GM23338 (cell line): ENCODE measurements around the gene SIGLEC6. TPM values are rescaled to one million over a fixed set of nuclear protein-coding genes. Genes with fewer than 3 reads are reported as not detected.

Source experiments
- ATAC-seq: fragments of 200-7000 bp; cut with Tn5 transposase; 3 replicates; pipeline ENCODE4 v1.9.1; 2020
- DNase-seq: peaks from one replicate; pipeline ENCODE4 v3.0.0-alpha.2; 2015; ENCODE audit warnings: low spot score
- H2AFZ ChIP-seq: fragments of 200-600 bp; sonication (generic); 2 replicates; pipeline ENCODE4 v1.8.0; 2016; ENCODE audit warnings: antibody characterized with exemption, mild to moderate bottlenecking, moderate library complexity
- H3F3A ChIP-seq: fragments of 200-600 bp; sonication (generic); replicated peaks from 2 replicates; pipeline ENCODE4 v1.8.0; 2017; ENCODE audit warnings: antibody characterized with exemption, mixed run types, low read depth
- H3K27ac ChIP-seq: fragments of 200-600 bp; sonication (generic); 2 replicates; pipeline ENCODE4 v1.6.1; 2016; ENCODE audit warnings: low read depth
- H3K27me3 ChIP-seq: fragments of 200-600 bp; sonication (generic); 2 replicates; pipeline ENCODE4 v1.8.0; 2016; ENCODE audit warnings: mild to moderate bottlenecking, mixed run types, moderate library complexity; ENCODE audit not compliant: insufficient read depth
- H3K36me3 ChIP-seq: fragments of 200-600 bp; sonication (generic); 2 replicates; pipeline ENCODE4 v1.8.0; 2016; ENCODE audit warnings: mild to moderate bottlenecking; ENCODE audit not compliant: insufficient read depth
- H3K4me1 ChIP-seq: fragments of 200-600 bp; sonication (generic); 2 replicates; pipeline ENCODE4 v1.8.0; 2016; ENCODE audit warnings: mild to moderate bottlenecking, moderate library complexity; ENCODE audit not compliant: insufficient read depth
- H3K4me2 ChIP-seq: fragments of 200-600 bp; sonication (generic); 2 replicates; pipeline ENCODE4 v1.7.1; 2017; ENCODE audit warnings: mixed run types
- H3K4me3 ChIP-seq: fragments of 200-600 bp; sonication (generic); 2 replicates; pipeline ENCODE4 v1.6.1; 2016; ENCODE audit warnings: mixed run types
- H3K79me2 ChIP-seq: fragments of 200-600 bp; sonication (generic); replicated peaks from 2 replicates; pipeline ENCODE4 v1.8.0; 2017; ENCODE audit warnings: mild to moderate bottlenecking; ENCODE audit not compliant: insufficient read depth
- H3K9me2 ChIP-seq: fragments of 200-600 bp; sonication (generic); 2 replicates; pipeline ENCODE4 v1.8.0; 2017; ENCODE audit not compliant: insufficient read depth
- H4K20me1 ChIP-seq: fragments of 200-600 bp; sonication (generic); replicated peaks from 2 replicates; pipeline ENCODE4 v1.8.0; 2017; ENCODE audit warnings: mild to moderate bottlenecking; ENCODE audit not compliant: insufficient read depth
- H3K27ac Mint-ChIP-seq: 2 replicates; pipeline ENCODE4 v1.8.0; 2020; ENCODE audit warnings: inconsistent platforms, mild to moderate bottlenecking, moderate library complexity, mixed read lengths
- H3K27me3 Mint-ChIP-seq: 3 replicates; pipeline ENCODE4 v1.8.0; 2022; ENCODE audit warnings: low read depth, mild to moderate bottlenecking, moderate library complexity, mixed read lengths, inconsistent platforms; ENCODE audit not compliant: insufficient read depth, poor library complexity
- H3K36me3 Mint-ChIP-seq: 3 replicates; pipeline ENCODE4 v1.8.0; 2021; ENCODE audit warnings: low read depth, mild to moderate bottlenecking, inconsistent platforms, moderate library complexity, mixed read lengths
- H3K4me1 Mint-ChIP-seq: 3 replicates; pipeline ENCODE4 v1.8.0; 2020; ENCODE audit warnings: mild to moderate bottlenecking, inconsistent platforms, mixed read lengths
- H3K4me3 Mint-ChIP-seq: 3 replicates; pipeline ENCODE4 v1.8.0; 2021; ENCODE audit warnings: moderate library complexity, mild to moderate bottlenecking, inconsistent platforms, mixed read lengths
- H3K9me3 Mint-ChIP-seq: 3 replicates; pipeline ENCODE4 v1.8.0; 2020; ENCODE audit warnings: moderate library complexity, mild to moderate bottlenecking, inconsistent platforms, mixed read lengths
- EZH2 ChIP-seq: fragments of 200-600 bp; sonication (generic); IDR thresholded peaks from one replicate; pipeline ENCODE4 v1.8.0; 2017; ENCODE audit warnings: antibody characterized with exemption, mild to moderate bottlenecking, low read depth; ENCODE audit not compliant: unreplicated experiment
- EZH2phosphoT487 ChIP-seq: fragments of 200-600 bp; sonication (generic); IDR thresholded peaks from one replicate; pipeline ENCODE4 v1.8.1; 2018; ENCODE audit warnings: antibody characterized with exemption; ENCODE audit not compliant: unreplicated experiment
- POLR2AphosphoS5 ChIP-seq: IDR thresholded peaks from 2 replicates; pipeline ENCODE4 v1.6.1; 2016; ENCODE audit warnings: antibody characterized with exemption, low read depth
- polyA plus RNA-seq: library from polyadenylated mRNA; unstranded; fragments of >200 nt; fragmentation: Nextera tagmentation; extraction: Ambion mirVana; gene quantifications from 2 replicates; pipeline ENCODE4 v1.2.1, GENCODE V29; 2016
- total RNA-seq: library from RNA; depleted of rRNA; stranded (reverse); fragments of >200 nt; shearing (Covaris generic); gene quantifications from 2 replicates; pipeline ENCODE4 v1.2.3, GENCODE V29; 2014
- TF ChIP-seq, protein P1 (sequence below): fragments of 250-450 bp; sonication (Bioruptor Pico); IDR thresholded peaks from 2 replicates; pipeline ENCODE4 v1.5.0; 2020; ENCODE audit warnings: mild to moderate bottlenecking, moderate library complexity
- TF ChIP-seq, protein P2 (sequence below), 2 experiments: fragments of 200-600 bp in 1 of 2; sonication (generic) in 1 of 2; conservative IDR thresholded peaks; 2 replicates each; pipeline versions ENCODE4 v1.5.1 to v1.6.1; 2016 to 2017; ENCODE audit warnings: antibody characterized with exemption in 2 of 2, low read depth in 2 of 2, mild to moderate bottlenecking in 2 of 2, moderate library complexity in 1 of 2
- TF ChIP-seq, protein P3 (sequence below): IDR thresholded peaks from 2 replicates; pipeline ENCODE4 v1.6.1; 2016; ENCODE audit warnings: antibody characterized with exemption

SIGLEC6 gene
- total and polyA plus RNA-seq, 2 experiments from 2014 or later, result 0.76 TPM; not detected in 1

DNA sequence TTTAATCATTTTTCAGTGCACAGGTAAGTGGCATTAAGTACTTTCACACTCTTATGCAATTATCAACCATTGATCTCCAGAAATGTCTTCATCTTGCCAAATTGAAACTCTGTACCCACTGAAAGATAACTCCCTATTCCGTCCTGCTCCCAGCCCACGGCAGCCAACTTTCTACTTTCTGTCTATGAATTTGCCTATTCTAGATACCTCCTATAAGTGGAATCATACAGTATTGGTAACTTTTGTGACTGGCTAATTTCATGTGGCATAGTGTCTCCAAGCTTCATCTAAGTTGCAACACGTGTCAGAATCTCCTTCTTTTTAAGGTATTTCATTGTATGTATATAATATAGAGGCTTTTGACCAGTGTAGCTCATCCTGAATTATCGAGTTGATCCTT lies 58.9 kb downstream of the SIGLEC6 start (continued):
- TF ChIP-seq, protein P1, sequence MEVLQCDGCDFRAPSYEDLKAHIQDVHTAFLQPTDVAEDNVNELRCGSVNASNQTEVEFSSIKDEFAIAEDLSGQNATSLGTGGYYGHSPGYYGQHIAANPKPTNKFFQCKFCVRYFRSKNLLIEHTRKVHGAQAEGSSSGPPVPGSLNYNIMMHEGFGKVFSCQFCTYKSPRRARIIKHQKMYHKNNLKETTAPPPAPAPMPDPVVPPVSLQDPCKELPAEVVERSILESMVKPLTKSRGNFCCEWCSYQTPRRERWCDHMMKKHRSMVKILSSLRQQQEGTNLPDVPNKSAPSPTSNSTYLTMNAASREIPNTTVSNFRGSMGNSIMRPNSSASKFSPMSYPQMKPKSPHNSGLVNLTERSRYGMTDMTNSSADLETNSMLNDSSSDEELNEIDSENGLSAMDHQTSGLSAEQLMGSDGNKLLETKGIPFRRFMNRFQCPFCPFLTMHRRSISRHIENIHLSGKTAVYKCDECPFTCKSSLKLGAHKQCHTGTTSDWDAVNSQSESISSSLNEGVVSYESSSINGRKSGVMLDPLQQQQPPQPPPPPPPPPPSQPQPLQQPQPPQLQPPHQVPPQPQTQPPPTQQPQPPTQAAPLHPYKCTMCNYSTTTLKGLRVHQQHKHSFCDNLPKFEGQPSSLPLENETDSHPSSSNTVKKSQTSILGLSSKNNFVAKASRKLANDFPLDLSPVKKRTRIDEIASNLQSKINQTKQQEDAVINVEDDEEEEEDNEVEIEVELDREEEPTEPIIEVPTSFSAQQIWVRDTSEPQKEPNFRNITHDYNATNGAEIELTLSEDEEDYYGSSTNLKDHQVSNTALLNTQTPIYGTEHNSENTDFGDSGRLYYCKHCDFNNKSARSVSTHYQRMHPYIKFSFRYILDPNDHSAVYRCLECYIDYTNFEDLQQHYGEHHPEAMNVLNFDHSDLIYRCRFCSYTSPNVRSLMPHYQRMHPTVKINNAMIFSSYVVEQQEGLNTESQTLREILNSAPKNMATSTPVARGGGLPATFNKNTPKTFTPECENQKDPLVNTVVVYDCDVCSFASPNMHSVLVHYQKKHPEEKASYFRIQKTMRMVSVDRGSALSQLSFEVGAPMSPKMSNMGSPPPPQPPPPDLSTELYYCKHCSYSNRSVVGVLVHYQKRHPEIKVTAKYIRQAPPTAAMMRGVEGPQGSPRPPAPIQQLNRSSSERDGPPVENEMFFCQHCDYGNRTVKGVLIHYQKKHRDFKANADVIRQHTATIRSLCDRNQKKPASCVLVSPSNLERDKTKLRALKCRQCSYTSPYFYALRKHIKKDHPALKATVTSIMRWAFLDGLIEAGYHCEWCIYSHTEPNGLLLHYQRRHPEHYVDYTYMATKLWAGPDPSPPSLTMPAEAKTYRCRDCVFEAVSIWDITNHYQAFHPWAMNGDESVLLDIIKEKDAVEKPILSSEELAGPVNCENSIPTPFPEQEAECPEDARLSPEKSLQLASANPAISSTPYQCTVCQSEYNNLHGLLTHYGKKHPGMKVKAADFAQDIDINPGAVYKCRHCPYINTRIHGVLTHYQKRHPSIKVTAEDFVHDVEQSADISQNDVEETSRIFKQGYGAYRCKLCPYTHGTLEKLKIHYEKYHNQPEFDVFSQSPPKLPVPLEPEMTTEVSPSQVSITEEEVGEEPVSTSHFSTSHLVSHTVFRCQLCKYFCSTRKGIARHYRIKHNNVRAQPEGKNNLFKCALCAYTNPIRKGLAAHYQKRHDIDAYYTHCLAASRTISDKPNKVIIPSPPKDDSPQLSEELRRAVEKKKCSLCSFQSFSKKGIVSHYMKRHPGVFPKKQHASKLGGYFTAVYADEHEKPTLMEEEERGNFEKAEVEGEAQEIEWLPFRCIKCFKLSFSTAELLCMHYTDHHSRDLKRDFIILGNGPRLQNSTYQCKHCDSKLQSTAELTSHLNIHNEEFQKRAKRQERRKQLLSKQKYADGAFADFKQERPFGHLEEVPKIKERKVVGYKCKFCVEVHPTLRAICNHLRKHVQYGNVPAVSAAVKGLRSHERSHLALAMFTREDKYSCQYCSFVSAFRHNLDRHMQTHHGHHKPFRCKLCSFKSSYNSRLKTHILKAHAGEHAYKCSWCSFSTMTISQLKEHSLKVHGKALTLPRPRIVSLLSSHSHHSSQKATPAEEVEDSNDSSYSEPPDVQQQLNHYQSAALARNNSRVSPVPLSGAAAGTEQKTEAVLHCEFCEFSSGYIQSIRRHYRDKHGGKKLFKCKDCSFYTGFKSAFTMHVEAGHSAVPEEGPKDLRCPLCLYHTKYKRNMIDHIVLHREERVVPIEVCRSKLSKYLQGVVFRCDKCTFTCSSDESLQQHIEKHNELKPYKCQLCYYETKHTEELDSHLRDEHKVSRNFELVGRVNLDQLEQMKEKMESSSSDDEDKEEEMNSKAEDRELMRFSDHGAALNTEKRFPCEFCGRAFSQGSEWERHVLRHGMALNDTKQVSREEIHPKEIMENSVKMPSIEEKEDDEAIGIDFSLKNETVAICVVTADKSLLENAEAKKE (CRISPR knock-in tag), result no peak
- TF ChIP-seq EZH2, result no peak
- TF ChIP-seq, protein P2, sequence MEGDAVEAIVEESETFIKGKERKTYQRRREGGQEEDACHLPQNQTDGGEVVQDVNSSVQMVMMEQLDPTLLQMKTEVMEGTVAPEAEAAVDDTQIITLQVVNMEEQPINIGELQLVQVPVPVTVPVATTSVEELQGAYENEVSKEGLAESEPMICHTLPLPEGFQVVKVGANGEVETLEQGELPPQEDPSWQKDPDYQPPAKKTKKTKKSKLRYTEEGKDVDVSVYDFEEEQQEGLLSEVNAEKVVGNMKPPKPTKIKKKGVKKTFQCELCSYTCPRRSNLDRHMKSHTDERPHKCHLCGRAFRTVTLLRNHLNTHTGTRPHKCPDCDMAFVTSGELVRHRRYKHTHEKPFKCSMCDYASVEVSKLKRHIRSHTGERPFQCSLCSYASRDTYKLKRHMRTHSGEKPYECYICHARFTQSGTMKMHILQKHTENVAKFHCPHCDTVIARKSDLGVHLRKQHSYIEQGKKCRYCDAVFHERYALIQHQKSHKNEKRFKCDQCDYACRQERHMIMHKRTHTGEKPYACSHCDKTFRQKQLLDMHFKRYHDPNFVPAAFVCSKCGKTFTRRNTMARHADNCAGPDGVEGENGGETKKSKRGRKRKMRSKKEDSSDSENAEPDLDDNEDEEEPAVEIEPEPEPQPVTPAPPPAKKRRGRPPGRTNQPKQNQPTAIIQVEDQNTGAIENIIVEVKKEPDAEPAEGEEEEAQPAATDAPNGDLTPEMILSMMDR (conservative IDR thresholded peaks at IDR 0.05; ENCODE audit: low read depth in 2 of 2), result no peak
- TF ChIP-seq EZH2phosphoT487, result no peak

DNA sequence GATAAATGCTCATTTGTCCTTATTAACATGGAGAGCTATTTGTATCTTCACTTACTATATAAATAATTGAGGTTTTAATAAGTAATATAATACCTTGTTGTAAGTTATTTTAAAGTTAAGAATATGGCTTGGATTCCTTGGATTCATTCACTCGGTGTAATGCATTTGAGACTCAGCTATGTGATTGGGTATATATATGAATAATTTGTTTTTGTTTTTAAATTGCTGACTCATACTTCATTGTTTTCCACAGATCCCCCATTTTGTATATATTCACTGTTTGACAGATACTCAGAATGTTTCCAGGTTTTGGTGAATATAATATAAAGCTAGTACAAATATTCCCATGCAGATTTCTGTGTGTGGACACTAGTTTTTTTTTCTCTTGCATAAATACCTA lies 59.9 kb downstream of the SIGLEC6 start:
- Histone ChIP-seq H3K36me3 (no peaks in the 10 kb centered on the region), H3K4me2 (no peak overlapping the region), H3K27me3 (peaks cover 5% of the 10 kb centered on the region; the same call in 1 of the 2 replicates), H2AFZ (no peak overlapping the region), H3K4me1 (no peaks in the 10 kb centered on the region), H4K20me1 (no peaks in the 10 kb centered on the region), H3K27ac (no peak overlapping the region), H3F3A (no peaks in the 10 kb centered on the region), H3K9me2 (0 out of 2 replicates have a peak, but pooled peaks cover 3% of the 10 kb centered on the region), H3K4me3 (no peak overlapping the region), H3K79me2 (no peaks in the 10 kb centered on the region)
- Mint-ChIP-seq H3K9me3 (peaks cover 42% of the 10 kb centered on the region), H3K27me3 (peaks cover 15% of the 10 kb centered on the region), H3K4me1 (no peaks in the 10 kb centered on the region), H3K36me3 (no peaks in the 10 kb centered on the region), H3K4me3 (no peak overlapping the region), H3K27ac (no peak overlapping the region)
- DNase-seq (no peak), ATAC-seq (no peak)
- TF ChIP-seq, protein P3, sequence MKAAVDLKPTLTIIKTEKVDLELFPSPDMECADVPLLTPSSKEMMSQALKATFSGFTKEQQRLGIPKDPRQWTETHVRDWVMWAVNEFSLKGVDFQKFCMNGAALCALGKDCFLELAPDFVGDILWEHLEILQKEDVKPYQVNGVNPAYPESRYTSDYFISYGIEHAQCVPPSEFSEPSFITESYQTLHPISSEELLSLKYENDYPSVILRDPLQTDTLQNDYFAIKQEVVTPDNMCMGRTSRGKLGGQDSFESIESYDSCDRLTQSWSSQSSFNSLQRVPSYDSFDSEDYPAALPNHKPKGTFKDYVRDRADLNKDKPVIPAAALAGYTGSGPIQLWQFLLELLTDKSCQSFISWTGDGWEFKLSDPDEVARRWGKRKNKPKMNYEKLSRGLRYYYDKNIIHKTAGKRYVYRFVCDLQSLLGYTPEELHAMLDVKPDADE, result no peak
- TF ChIP-seq POLR2AphosphoS5, result no peak
